Omental fat pad (tissue), 4 donors: ENCODE data around the gene TBC1D22A. TPM values are rescaled to one million over a fixed set of nuclear protein-coding genes. Genes with fewer than 3 reads are reported as not detected.

ENCODE experiments used
- ATAC-seq: fragments of 150-250 bp; one replicate; pipeline ENCODE4 v1.9.1; 2016; ENCODE audit warnings: mild to moderate bottlenecking, moderate library complexity; ENCODE audit not compliant: low FRiP score
- DNase-seq: peaks from one replicate; pipeline ENCODE4 v3.0.0-alpha.2; 2019; ENCODE audit warnings: low spot score
- total RNA-seq, 4 donors: library from RNA; depleted of rRNA; stranded (reverse); fragments of >200 nt; gene quantifications; one replicate each; pipeline ENCODE4 v1.1.0, GENCODE V29; 2016
- TF ChIP-seq, protein P1 (sequence below), 3 donors: fragments of 450-650 bp; IDR thresholded peaks; one replicate each; pipeline ENCODE4 v1.5.1; 2016 to 2017; ENCODE audit warnings: antibody characterized with exemption in 3 of 3, mild to moderate bottlenecking in 3 of 3, moderate library complexity in 2 of 3

TBC1D22A gene
- total RNA-seq, 4 donors from 2014 or later: 21.3 to 31.2 (median 24.5) TPM

DNA sequence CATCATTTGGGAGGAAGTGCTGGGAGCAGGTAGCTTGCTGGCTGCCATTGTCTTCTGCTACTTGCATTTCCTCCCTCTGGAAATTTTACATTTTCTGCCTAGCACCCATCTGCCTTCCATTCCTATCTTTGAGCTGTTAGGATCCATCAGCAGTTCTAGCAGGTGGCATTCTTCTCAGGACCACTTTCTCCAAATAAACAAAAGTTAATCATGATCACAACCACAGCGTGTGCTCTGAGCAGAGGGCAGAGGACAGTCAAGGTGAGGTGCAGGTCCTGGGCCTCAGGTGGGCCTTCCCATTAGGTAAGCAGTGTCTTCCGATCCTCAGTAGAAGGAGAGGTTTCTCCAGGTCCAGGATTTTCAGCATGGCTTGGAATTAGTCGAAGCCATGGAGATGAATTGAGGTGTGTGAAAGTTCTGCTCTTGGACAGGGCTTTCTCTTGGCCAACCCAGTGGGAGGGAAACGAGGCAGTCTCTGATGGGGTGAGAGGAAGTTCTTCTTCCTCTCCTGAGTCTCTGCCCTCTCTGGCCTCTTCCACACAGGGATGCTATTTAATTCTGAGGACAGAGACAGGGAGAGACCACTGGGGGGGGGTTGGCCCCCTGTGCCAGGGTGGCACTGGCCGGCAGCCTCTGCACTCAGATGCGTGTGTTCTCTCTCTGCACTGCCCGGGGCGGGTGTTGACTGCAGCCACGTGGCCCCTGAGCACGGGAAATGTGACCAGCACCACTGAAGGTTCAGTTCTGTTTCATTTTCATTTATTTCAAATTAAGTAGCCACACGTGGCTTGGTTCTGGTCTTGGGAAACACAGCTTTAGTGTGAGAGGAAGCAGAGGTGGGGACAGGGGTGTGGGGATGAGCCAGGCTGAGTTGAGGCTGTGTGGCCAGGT lies 170.8 kb downstream of the TBC1D22A start:
- ATAC-seq (no peak), DNase-seq (no peak)
- TF ChIP-seq, protein P1, sequence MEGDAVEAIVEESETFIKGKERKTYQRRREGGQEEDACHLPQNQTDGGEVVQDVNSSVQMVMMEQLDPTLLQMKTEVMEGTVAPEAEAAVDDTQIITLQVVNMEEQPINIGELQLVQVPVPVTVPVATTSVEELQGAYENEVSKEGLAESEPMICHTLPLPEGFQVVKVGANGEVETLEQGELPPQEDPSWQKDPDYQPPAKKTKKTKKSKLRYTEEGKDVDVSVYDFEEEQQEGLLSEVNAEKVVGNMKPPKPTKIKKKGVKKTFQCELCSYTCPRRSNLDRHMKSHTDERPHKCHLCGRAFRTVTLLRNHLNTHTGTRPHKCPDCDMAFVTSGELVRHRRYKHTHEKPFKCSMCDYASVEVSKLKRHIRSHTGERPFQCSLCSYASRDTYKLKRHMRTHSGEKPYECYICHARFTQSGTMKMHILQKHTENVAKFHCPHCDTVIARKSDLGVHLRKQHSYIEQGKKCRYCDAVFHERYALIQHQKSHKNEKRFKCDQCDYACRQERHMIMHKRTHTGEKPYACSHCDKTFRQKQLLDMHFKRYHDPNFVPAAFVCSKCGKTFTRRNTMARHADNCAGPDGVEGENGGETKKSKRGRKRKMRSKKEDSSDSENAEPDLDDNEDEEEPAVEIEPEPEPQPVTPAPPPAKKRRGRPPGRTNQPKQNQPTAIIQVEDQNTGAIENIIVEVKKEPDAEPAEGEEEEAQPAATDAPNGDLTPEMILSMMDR (IDR thresholded peaks at IDR 0.05): no peak

GRCh38 chr22:46934172-46934745 lies 171.8 kb downstream of the TBC1D22A start:
- TF ChIP-seq, protein P1 (IDR thresholded peaks at IDR 0.05): no peak
- no peak for ATAC-seq

GRCh38 chr22:46934746-46935491 lies 172.5 kb downstream of the TBC1D22A start:
- no peak for DNase-seq
- ATAC-seq: peak; percentile 84
- TF ChIP-seq, protein P1 (IDR thresholded peaks at IDR 0.05): no peak

More at GRCh38 chr22:46934172-46934745, 171.8 kb downstream of the TBC1D22A start:
- DNase-seq: no peak

DNA sequence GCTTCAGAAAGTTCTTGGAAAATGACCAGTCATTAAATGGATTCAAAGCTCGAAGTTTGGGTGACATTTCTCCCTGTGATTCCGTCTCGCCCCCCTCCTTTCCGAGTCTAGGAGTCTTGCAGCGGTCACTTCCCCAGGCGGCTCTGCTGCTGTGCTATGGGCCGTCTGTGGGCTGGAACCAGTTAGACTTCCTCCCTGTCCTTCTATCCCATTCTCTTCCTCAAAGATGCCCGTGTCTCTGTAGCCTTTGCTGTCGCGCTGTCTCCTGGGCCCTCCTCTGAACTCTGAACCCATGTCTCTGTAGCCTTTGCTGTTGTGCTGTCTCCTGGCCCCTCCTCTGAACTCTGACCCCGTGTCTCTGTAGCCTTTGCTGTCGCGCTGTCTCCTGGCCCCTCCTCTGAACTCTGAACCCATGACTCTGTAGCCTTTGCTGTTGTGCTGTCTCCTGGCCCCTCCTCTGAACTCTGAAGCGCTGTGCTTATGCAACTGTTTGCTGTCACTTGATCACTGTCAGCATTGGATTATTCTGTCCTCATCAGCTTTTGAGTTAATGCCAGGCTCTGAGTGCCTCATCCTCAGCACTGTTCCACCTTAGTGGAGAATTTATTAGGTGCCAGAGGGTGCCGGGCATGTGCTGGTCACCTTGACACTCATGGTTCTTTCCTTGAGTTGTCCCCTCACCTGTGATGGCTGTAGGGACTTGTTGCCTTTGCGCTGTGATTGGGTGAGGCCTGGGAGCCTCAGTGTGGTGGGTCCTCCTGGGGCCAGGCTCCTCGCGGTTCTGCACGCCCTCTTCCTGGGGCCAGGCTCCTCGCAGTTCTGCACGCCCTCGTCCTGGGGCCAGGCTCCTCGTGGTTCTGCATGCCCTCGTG lies 173.3 kb downstream of the TBC1D22A start:
- TF ChIP-seq, protein P1 (IDR thresholded peaks at IDR 0.05): no peak
- DNase-seq (no peak), ATAC-seq (peak; percentile 24)

GRCh38 chr22:46936378-46936903 lies 174.0 kb downstream of the TBC1D22A start:
- ATAC-seq (no peak), DNase-seq (no peak)
- TF ChIP-seq, protein P1 (IDR thresholded peaks at IDR 0.05): no peak

DNA sequence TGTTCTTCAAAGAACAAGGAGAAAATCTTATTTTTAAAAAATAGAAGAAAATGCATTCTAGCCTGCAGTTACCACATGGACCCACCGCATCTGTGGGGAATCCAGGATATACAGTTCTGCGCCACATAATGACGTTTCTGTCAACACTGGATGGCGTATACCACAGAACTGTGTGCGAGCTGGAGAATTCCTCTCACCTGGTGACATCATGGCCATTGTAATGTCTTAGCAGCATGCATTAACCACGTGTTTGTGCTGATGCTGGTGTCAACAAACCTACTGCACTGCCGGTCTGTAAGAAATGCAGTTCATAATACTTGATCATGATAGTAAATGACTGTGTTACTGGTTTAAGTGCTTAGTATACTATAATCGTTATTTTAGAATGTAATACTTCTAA lies 174.7 kb downstream of the TBC1D22A start:
- DNase-seq: no peak
- TF ChIP-seq, protein P1 (IDR thresholded peaks at IDR 0.05): no peak
- ATAC-seq: no peak
